ENCODE results near the gene SON. TPM values are rescaled to one million over a fixed set of nuclear protein-coding genes. Genes with fewer than 3 reads are reported as not detected.

Gene SON
- total and polyA plus RNA-seq, 2 of the 13 experiments (the other 11 are each of a cell fraction or from before 2014, with no cell fraction given): 61.3 to 78.3 TPM

GRCh38 chr21:33542640-33543504 is at the start of gene SON (continued):
- TF ChIP-seq IRF9 (CRISPR knock-in tag; IDR thresholded peaks at IDR 0.05; ENCODE audit: borderline replicate concordance) (no peak), NFAT5 (CRISPR knock-in tag; IDR thresholded peaks at IDR 0.05) (peak; percentile 84), DR1 (CRISPR knock-in tag; IDR thresholded peaks at IDR 0.05) (peak; percentile 50; the same call in 1 of the 2 replicates), ZNF558 (CRISPR knock-in tag; IDR thresholded peaks at IDR 0.05; ENCODE audit: borderline replicate concordance) (no peak), MAFF (IDR thresholded peaks at IDR 0.05; ENCODE audit: low read depth, low read length) (peak; percentile 45; the same call in 1 of the 2 replicates), KAT7 (CRISPR knock-in tag; IDR thresholded peaks at IDR 0.05; ENCODE audit: borderline replicate concordance) (no peak), ZBTB1 (CRISPR knock-in tag; IDR thresholded peaks at IDR 0.05; ENCODE audit: borderline replicate concordance) (no peak), SAP130 (CRISPR knock-in tag; IDR thresholded peaks at IDR 0.05; ENCODE audit: low read depth) (peak; percentile 74), ZNF10 (CRISPR knock-in tag; IDR thresholded peaks at IDR 0.05; ENCODE audit: borderline replicate concordance, low read depth) (no peak), RAD21 (CRISPR knock-in tag; IDR thresholded peaks at IDR 0.05) (no peak), ZBTB14 (CRISPR knock-in tag; IDR thresholded peaks at IDR 0.05) (peak; percentile 26; the same call in 1 of the 2 replicates), SMAD9 (CRISPR knock-in tag; IDR thresholded peaks at IDR 0.05) (no peak), CREBL2 (CRISPR knock-in tag; IDR thresholded peaks at IDR 0.05; ENCODE audit: borderline replicate concordance) (peak; percentile 98; the same call in 1 of the 2 replicates), MEF2D (CRISPR knock-in tag; IDR thresholded peaks at IDR 0.05) (no peak), MYPOP (CRISPR knock-in tag; IDR thresholded peaks at IDR 0.05) (peak; percentile 95), ATRX (CRISPR knock-in tag; IDR thresholded peaks at IDR 0.05; ENCODE audit: borderline replicate concordance) (no peak), JDP2 (CRISPR knock-in tag; IDR thresholded peaks at IDR 0.05; ENCODE audit: borderline replicate concordance) (no peak), CCAR2 (optimal IDR thresholded peaks at IDR 0.05; ENCODE audit: low read depth, low read length) (no peak), THYN1 (CRISPR knock-in tag; IDR thresholded peaks at IDR 0.05; ENCODE audit: borderline replicate concordance, low read depth) (no peak), PHF5A (CRISPR knock-in tag; IDR thresholded peaks at IDR 0.05; ENCODE audit: low read depth, unreplicated experiment) (no peak), SP5 (CRISPR knock-in tag; IDR thresholded peaks at IDR 0.05; ENCODE audit: borderline replicate concordance, low read depth) (no peak)

All from HepG2 (cell line).